PC-9 (cell line): ENCODE results near the gene ZMYND11.
"Not testable (repeated sequence)": the region's sequence is repeated elsewhere in the genome, so short reads cannot be mapped to it uniquely, and the experiment has no call there.

ENCODE experiments used
- CTCF ChIP-seq: fragments of 200-600 bp; sonication (generic); conservative IDR thresholded peaks from 2 replicates; pipeline ENCODE4 v1.6.1; 2017; ENCODE audit warnings: mixed run types, antibody characterized with exemption, mild to moderate bottlenecking, moderate library complexity
- EZH2 ChIP-seq: fragments of 200-600 bp; sonication (generic); IDR thresholded peaks from 2 replicates; pipeline ENCODE4 v1.8.0; 2017; ENCODE audit warnings: antibody characterized with exemption, low read depth

- not testable (repeated sequence) for TF ChIP-seq CTCF, EZH2
Observed at GRCh38 chr10:185571-185970, 50.3 kb downstream of the ZMYND11 start.
